H1 (cell line): ENCODE measurements around the gene DPH1. TPM values are rescaled to one million over a fixed set of nuclear protein-coding genes. Genes with fewer than 3 reads are reported as not detected.

Experiments
- CTCF ChIA-PET: fragments of 300-600 bp; sonication (Branson Sonifier 250); formaldehyde crosslinking; loops from one replicate; lab custom pipeline; 2021; ENCODE audit not compliant: partially characterized antibody; lab: Charles Lee
- POLR2A ChIA-PET: fragments of 300-600 bp; sonication (Branson Sonifier 250); formaldehyde crosslinking; loops from one replicate; lab custom pipeline; 2021; ENCODE audit warnings: inconsistent platforms; ENCODE audit not compliant: partially characterized antibody; lab: Charles Lee
- DNase-seq, 2 experiments: peaks; one replicate each; pipeline versions ENCODE4 v3.0.0 to v3.0.0-alpha.2; 2010 to 2022; ENCODE audit warnings: low spot score in 2 of 2, low read depth in 1 of 2, mixed read lengths in 1 of 2
- FAIRE-seq: peaks from 2 replicates; lab custom pipeline; 2011; peaks lifted over from hg19 to GRCh38; lab: Jason Lieb, UNC
- H2AFZ ChIP-seq: 2 replicates; pipeline ENCODE4 v1.8.1; 2012; ENCODE audit warnings: low read length, inconsistent platforms
- H2AK5ac ChIP-seq: 2 replicates; pipeline ENCODE4 v1.6.1; 2013; ENCODE audit warnings: low read depth, low read length
- H2BK120ac ChIP-seq: replicated peaks from 2 replicates; pipeline ENCODE3; 2013; ENCODE audit warnings: low read depth, low read length, inconsistent platforms
- H2BK12ac ChIP-seq: 2 replicates; pipeline ENCODE4 v1.6.1; 2013; ENCODE audit warnings: low read depth, low read length
- H2BK15ac ChIP-seq: 2 replicates; pipeline ENCODE4 v1.6.1; 2013; ENCODE audit warnings: low read length
- H2BK20ac ChIP-seq: 2 replicates; pipeline ENCODE4 v1.6.1; 2013; ENCODE audit warnings: low read length
- H2BK5ac ChIP-seq: 2 replicates; pipeline ENCODE4 v1.6.1; 2013; ENCODE audit warnings: low read depth, low read length
- H3K14ac ChIP-seq: 2 replicates; pipeline ENCODE4 v1.6.1; 2013; ENCODE audit warnings: inconsistent platforms; ENCODE audit not compliant: insufficient read length
- H3K18ac ChIP-seq: 2 replicates; pipeline ENCODE4 v1.6.1; 2013; ENCODE audit warnings: low read length; ENCODE audit errors: extremely low read depth
- H3K23ac ChIP-seq: 2 replicates; pipeline ENCODE4 v1.6.1; 2013; ENCODE audit warnings: inconsistent platforms; ENCODE audit not compliant: insufficient read length
- H3K23me2 ChIP-seq: 2 replicates; pipeline ENCODE4 v1.6.1; 2013; ENCODE audit warnings: low read depth, low read length
- H3K27ac ChIP-seq: 2 replicates; pipeline ENCODE4 v1.6.1; 2011; ENCODE audit warnings: low read depth, low read length, inconsistent platforms
- H3K27me3 ChIP-seq, 4 experiments: replicated peaks in 1 of 4; 1 replicate in 1 of 4; 2 replicates in 3 of 4; pipeline versions ENCODE4 v1.6.1 to v1.8.1; 2011 to 2013; ENCODE audit warnings: low read length in 3 of 4, mild to moderate bottlenecking in 3 of 4, inconsistent platforms in 2 of 4, mixed read lengths in 2 of 4, moderate library complexity in 1 of 4; ENCODE audit not compliant: control insufficient read depth in 3 of 4, insufficient read depth in 3 of 4; ENCODE audit errors: extremely low read depth in 1 of 4
- H3K36me3 ChIP-seq, 4 experiments: 2 replicates each; pipeline versions ENCODE4 v1.6.1 to v1.8.1; 2011 to 2013; ENCODE audit warnings: mild to moderate bottlenecking in 4 of 4, low read length in 3 of 4, moderate library complexity in 2 of 4, control low read depth in 1 of 4, inconsistent platforms in 1 of 4; ENCODE audit not compliant: insufficient read depth in 4 of 4, control insufficient read depth in 2 of 4
- H3K4ac ChIP-seq: replicated peaks from 2 replicates; pipeline ENCODE3; 2013; ENCODE audit warnings: low read length, low read depth, mixed read lengths, inconsistent platforms; ENCODE audit not compliant: insufficient read length
- H3K4me1 ChIP-seq, 4 experiments: replicated peaks in 1 of 4; 1 replicate in 1 of 4; 2 replicates in 3 of 4; pipeline versions ENCODE4 v1.6.1 to v1.8.1; 2011 to 2013; ENCODE audit warnings: low read length in 3 of 4, inconsistent platforms in 2 of 4, mixed read lengths in 1 of 4; ENCODE audit not compliant: insufficient read depth in 4 of 4, control insufficient read depth in 3 of 4
- H3K4me2 ChIP-seq, 2 experiments: 2 replicates each; pipeline versions ENCODE4 v1.6.1 to v1.8.1; 2011 to 2013; ENCODE audit warnings: low read depth in 2 of 2, low read length in 2 of 2, control low read depth in 1 of 2, inconsistent platforms in 1 of 2, mild to moderate bottlenecking in 1 of 2; ENCODE audit not compliant: insufficient read depth in 1 of 2
- H3K4me3 ChIP-seq, 4 experiments: fragments of 200-600, 300-600 bp in 1 of 4; sonication (generic), shearing (Covaris generic), sonication (Bioruptor Twin) in 1 of 4; 2 replicates each; pipeline versions ENCODE4 v1.5.1 to v1.8.1; 2011 to 2016; ENCODE audit warnings: low read length in 4 of 4, low read depth in 3 of 4, control low read depth in 2 of 4, inconsistent platforms in 2 of 4, mild to moderate bottlenecking in 2 of 4, mixed read lengths in 1 of 4, moderate library complexity in 1 of 4; ENCODE audit not compliant: insufficient read depth in 2 of 4; ENCODE audit errors: extremely low read depth in 1 of 4
- H3K56ac ChIP-seq: replicated peaks from 2 replicates; pipeline ENCODE3; 2013; ENCODE audit warnings: low read depth, mild to moderate bottlenecking, mixed read lengths, low read length, inconsistent platforms; ENCODE audit not compliant: insufficient read length
- H3K79me1 ChIP-seq: 2 replicates; pipeline ENCODE4 v1.6.1; 2013; ENCODE audit warnings: low read depth, low read length, control low read depth
- H3K79me2 ChIP-seq, 2 experiments: 2 replicates each; pipeline versions ENCODE4 v1.6.1 to v1.8.1; 2012 to 2013; ENCODE audit warnings: low read length in 2 of 2, mild to moderate bottlenecking in 2 of 2, inconsistent platforms in 1 of 2; ENCODE audit not compliant: insufficient read depth in 2 of 2, control insufficient read depth in 1 of 2
- H3K9ac ChIP-seq, 4 experiments: replicated peaks in 1 of 4; 1 replicate in 1 of 4; 2 replicates in 3 of 4; pipeline versions ENCODE4 v1.6.1 to v1.8.1; 2011 to 2013; ENCODE audit warnings: low read depth in 3 of 4, low read length in 3 of 4, control low read depth in 2 of 4, mild to moderate bottlenecking in 2 of 4, moderate library complexity in 2 of 4, inconsistent platforms in 1 of 4; ENCODE audit errors: extremely low read depth in 1 of 4
- H3K9me3 ChIP-seq, 2 experiments: 2 replicates each; pipeline versions ENCODE4 v1.6.1 to v1.8.1; 2012 to 2013; ENCODE audit warnings: mild to moderate bottlenecking in 2 of 2, moderate library complexity in 2 of 2, control low read depth in 1 of 2, inconsistent platforms in 1 of 2, low read depth in 1 of 2, low read length in 1 of 2, mixed read lengths in 1 of 2; ENCODE audit not compliant: insufficient read depth in 2 of 2
- H4K20me1 ChIP-seq, 2 experiments: replicated peaks in 1 of 2; 2 replicates each; pipeline versions ENCODE3 to v1.8.1; 2011 to 2013; ENCODE audit warnings: inconsistent platforms in 2 of 2, low read length in 2 of 2, mild to moderate bottlenecking in 1 of 2; ENCODE audit not compliant: insufficient read depth in 2 of 2, control insufficient read depth in 1 of 2
- H4K5ac ChIP-seq: 2 replicates; pipeline ENCODE4 v1.6.1; 2013; ENCODE audit warnings: low read length, low read depth, mixed read lengths, inconsistent platforms; ENCODE audit not compliant: insufficient read length
- H4K8ac ChIP-seq: 2 replicates; pipeline ENCODE4 v1.8.0; 2013; ENCODE audit warnings: mild to moderate bottlenecking, moderate library complexity, low read length, inconsistent platforms; ENCODE audit not compliant: insufficient read depth; ENCODE audit errors: extremely low read depth
- H4K91ac ChIP-seq: replicated peaks from 2 replicates; pipeline ENCODE3; 2013; ENCODE audit warnings: low read length, mixed read lengths, inconsistent platforms; ENCODE audit not compliant: insufficient read length
- EZH2 ChIP-seq: fragments of 200-600 bp; sonication (generic); IDR thresholded peaks from 2 replicates; pipeline ENCODE4 v1.7.1; 2012; ENCODE audit warnings: low read depth, mild to moderate bottlenecking, moderate library complexity, low read length, inconsistent platforms; ENCODE audit not compliant: severe bottlenecking
- HDAC6 ChIP-seq: IDR thresholded peaks from one replicate; pipeline ENCODE4 v1.7.1; 2012; ENCODE audit warnings: low read depth, mild to moderate bottlenecking, inconsistent platforms, low read length, moderate library complexity
- KDM4A ChIP-seq: IDR thresholded peaks from one replicate; pipeline ENCODE4 v1.7.1; 2012; ENCODE audit warnings: low read depth, mild to moderate bottlenecking, moderate library complexity, low read length, inconsistent platforms; ENCODE audit not compliant: severe bottlenecking
- MAFK ChIP-seq: IDR thresholded peaks from 2 replicates; pipeline ENCODE4 v1.6.1; 2012; ENCODE audit warnings: low read depth, mild to moderate bottlenecking, improper control_type of control experiment, low read length
- RBBP5 ChIP-seq: IDR thresholded peaks from 2 replicates; pipeline ENCODE4 v1.7.1; 2012; ENCODE audit warnings: low read depth, mild to moderate bottlenecking, inconsistent platforms, low read length, moderate library complexity, borderline replicate concordance
- SUZ12 ChIP-seq: fragments of 200-600 bp; sonication (generic); IDR thresholded peaks from 2 replicates; pipeline ENCODE4 v1.6.1; 2012; ENCODE audit warnings: mild to moderate bottlenecking, inconsistent platforms, low read length, moderate library complexity, mixed read lengths
- YY1 ChIP-seq: IDR thresholded peaks from 2 replicates; pipeline ENCODE4 v1.6.1; 2011; ENCODE audit warnings: low read depth, mild to moderate bottlenecking, low read length
- WGBS, 2 experiments: shearing (Covaris generic) in 1 of 2; methylation state at CpG; one replicate each; pipeline versions ENCODE4 v1.1.6 to v1.1.7; 2013 to 2015; ENCODE audit warnings: low lambda C conversion rate in 2 of 2, mixed read lengths in 2 of 2, inconsistent platforms in 1 of 2, low coverage in 1 of 2, missing lambda C conversion rate in 1 of 2; ENCODE audit not compliant: insufficient replicate concordance in 2 of 2, insufficient coverage in 1 of 2, insufficient read length in 1 of 2; ENCODE audit errors: extremely low coverage in 1 of 2, missing lambda C conversion rate in 1 of 2; 5-methylcytosine and 5-hydroxymethylcytosine counted together
- polyA plus RNA-seq, 7 experiments: library from polyadenylated mRNA; depleted of rRNA in 3 of 7; stranded (reverse) in 5 of 7; unstranded in 2 of 7; fragments of >200 nt in 5 of 7; fragments of 200-250 nt in 2 of 7; gene quantifications; 1 replicate in 5 of 7; 2 replicates in 1 of 7; 4 replicates in 1 of 7; pipeline versions ENCODE4 v1.2.1 to v1.2.3, GENCODE V29; 2011 to 2013; ENCODE audit warnings: missing spikeins in 2 of 7, mixed read lengths in 2 of 7
- total RNA-seq: library from RNA; stranded (reverse); fragmentation: NEBNext Ultra II Directional; extraction: Animal tissue kit (Norgen Biotek cat#: 25700); gene quantifications from 2 replicates; pipeline ENCODE4 v1.2.1, GENCODE V29; 2021

Gene DPH1
- total and polyA plus RNA-seq, 2 of the 8 experiments (the other 6 are each of a cell fraction or from before 2014, with no cell fraction given), result 24.9 to 30.0 TPM

DNA sequence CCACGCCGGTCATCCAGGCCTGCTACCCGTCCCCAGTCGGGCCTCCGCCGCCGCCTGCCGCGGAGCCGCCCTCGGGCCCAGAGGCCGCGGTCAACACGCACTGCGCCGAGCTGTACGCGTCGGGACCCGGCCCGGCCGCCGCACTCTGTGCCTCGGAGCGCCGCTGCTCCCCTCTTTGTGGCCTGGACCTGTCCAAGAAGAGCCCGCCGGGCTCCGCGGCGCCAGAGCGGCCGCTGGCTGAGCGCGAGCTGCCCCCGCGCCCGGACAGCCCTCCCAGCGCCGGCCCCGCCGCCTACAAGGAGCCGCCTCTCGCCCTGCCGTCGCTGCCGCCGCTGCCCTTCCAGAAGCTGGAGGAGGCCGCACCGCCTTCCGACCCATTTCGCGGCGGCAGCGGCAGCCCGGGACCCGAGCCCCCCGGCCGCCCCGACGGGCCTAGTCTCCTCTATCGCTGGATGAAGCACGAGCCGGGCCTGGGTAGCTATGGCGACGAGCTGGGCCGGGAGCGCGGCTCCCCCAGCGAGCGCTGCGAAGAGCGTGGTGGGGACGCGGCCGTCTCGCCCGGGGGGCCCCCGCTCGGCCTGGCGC, 27.3 kb downstream of the DPH1 start:
- H2BK15ac ChIP-seq, result no peak overlapping the region
- peaks cover 60 to 85% (median 78%) of the 10 kb centered on the region in 4 experiments for H3K27me3 ChIP-seq
- no peak overlapping the region for H4K5ac ChIP-seq
- H3K79me1 ChIP-seq, result no peaks in the 10 kb centered on the region
- H2AK5ac ChIP-seq, result no peak overlapping the region
- no peak overlapping the region for H3K56ac ChIP-seq
- H2BK120ac ChIP-seq, result no peak overlapping the region
- no peak overlapping the region for H3K9ac ChIP-seq
- no peak overlapping the region for H2AFZ ChIP-seq
- no peak overlapping the region for H2BK5ac ChIP-seq
- H4K8ac ChIP-seq, result no peak overlapping the region
- H3K4me2 ChIP-seq, result peak overlapping the region; percentile 52 to 62; a peak in 3 of 4 replicates
- peaks cover 6% of the 10 kb centered on the region; the same call in 1 of the 2 replicates for H3K23me2 ChIP-seq
- H2BK20ac ChIP-seq, result no peak overlapping the region
- DNase-seq (peak in 1 of 2 experiments; percentile 64), FAIRE-seq (no peak)
- H2BK12ac ChIP-seq, result no peak overlapping the region
- H3K4ac ChIP-seq, result no peak overlapping the region
- H3K79me2 ChIP-seq, result no peaks in the 10 kb centered on the region
- no peak overlapping the region for H3K23ac ChIP-seq
- 4% methylated on average over 37 of the region's 81 CpGs; no CpG with 5 or more reads in 1 of the 2 experiments for WGBS, 2 experiments
- H4K91ac ChIP-seq, result no peak overlapping the region
- TF ChIP-seq RBBP5, result peak; percentile 10; the same call in 1 of the 2 replicates
- TF ChIP-seq KDM4A, result no peak
- TF ChIP-seq EZH2, result peak; percentile 4
- TF ChIP-seq HDAC6, result no peak
- no peak for TF ChIP-seq MAFK
- no peak for TF ChIP-seq YY1
- TF ChIP-seq SUZ12, result peak; percentile 8; the same call in 1 of the 2 replicates
- no peak overlapping the region for H3K14ac ChIP-seq
- no peak overlapping the region; the same call in 1 of the 2 replicates for H3K18ac ChIP-seq
- CTCF ChIA-PET, result interaction anchor here (1.1 to 9.3 kb wide), 23 partner anchors 8 to 312 kb away, joined by 3 to 122 read pairs (median 4); no protein-coding TSS in a partner anchor
- POLR2A ChIA-PET, result interaction anchor here (1.5 to 2.6 kb wide), 3 partner anchors 34 to 278 kb away, joined by 3 to 8 read pairs (median 7); partner anchors contain the start of gene TSR1
- peaks cover 11 to 21% of the 10 kb centered on the region in 2 experiments for H4K20me1 ChIP-seq
- H3K4me1 ChIP-seq, result peaks cover 0 to 20% (median 11%) of the 10 kb centered on the region in 4 experiments; a peak in 5 of 7 replicates
- peak overlapping the region in 1 of 4 experiments; percentile 54; a peak in 2 of 8 replicates for H3K4me3 ChIP-seq
- peaks cover 0 to 7% of the 10 kb centered on the region in 2 experiments; a peak in 1 of 4 replicates for H3K9me3 ChIP-seq
- peaks cover 0 to 14% (median 0%) of the 10 kb centered on the region in 4 experiments; a peak in 1 of 8 replicates for H3K36me3 ChIP-seq
- no peak overlapping the region for H3K27ac ChIP-seq
